Rectal smooth muscle tissue (tissue), 1 donor: Measurements from ENCODE around the gene NRG3.

ENCODE experiments used
- H3K27ac ChIP-seq: one replicate; pipeline ENCODE4 v1.7.0; 2013; ENCODE audit warnings: low read depth, low read length, inconsistent platforms
- H3K27me3 ChIP-seq: one replicate; pipeline ENCODE4 v1.7.0; 2013; ENCODE audit warnings: low read length; ENCODE audit not compliant: control insufficient read depth, insufficient read depth
- H3K36me3 ChIP-seq: one replicate; pipeline ENCODE4 v1.7.0; 2013; ENCODE audit warnings: low read length; ENCODE audit not compliant: control insufficient read depth, insufficient read depth
- H3K4me1 ChIP-seq: one replicate; pipeline ENCODE4 v1.7.0; 2013; ENCODE audit warnings: low read length; ENCODE audit not compliant: control insufficient read depth, insufficient read depth
- H3K4me3 ChIP-seq: one replicate; pipeline ENCODE4 v1.7.0; 2013; ENCODE audit warnings: low read length
- H3K9ac ChIP-seq: one replicate; pipeline ENCODE4 v1.7.0; 2013; ENCODE audit warnings: low read length

NRG3 gene

DNA sequence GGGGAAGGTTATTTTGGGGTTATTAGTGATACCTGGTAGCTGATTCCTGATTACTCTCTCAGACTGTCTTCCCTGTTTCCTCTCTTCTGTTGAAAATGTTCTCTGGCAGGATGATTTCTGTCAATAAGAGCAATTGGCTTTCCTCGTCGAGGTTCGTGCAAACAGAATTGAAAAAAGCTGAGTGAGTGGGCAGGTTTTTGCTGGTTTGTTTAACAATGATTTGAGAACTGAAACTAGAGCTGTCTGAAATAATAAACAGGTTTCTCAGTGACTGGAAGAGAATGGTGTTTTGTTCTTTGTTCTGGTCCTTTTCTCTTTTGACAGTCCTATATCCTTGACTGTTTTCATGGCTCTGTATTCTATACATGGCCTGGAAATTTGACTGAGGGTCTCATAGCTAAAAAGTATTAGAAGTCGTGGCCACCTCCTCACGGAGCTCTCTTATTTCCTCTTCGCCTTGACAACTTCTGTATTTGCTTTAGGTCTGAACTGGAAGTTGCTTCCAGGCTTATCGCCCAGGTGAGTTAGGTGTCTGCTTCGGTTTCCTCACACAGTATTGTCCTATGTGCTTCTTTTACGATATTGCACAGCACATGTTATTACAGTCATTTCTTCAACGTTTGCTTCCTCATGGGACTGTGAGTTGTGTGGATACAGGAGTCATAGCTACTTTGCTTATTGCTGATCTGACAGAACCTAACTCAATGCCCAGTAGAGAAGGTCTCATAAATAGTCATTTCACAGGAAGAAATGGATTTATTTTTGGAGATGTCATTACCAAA is 403.6 kb downstream of the NRG3 start:
- Histone ChIP-seq H3K27ac (no peak overlapping the region), H3K36me3 (no peaks in the 10 kb centered on the region), H3K27me3 (no peaks in the 10 kb centered on the region), H3K9ac (no peak overlapping the region), H3K4me3 (no peak overlapping the region), H3K4me1 (no peaks in the 10 kb centered on the region)

DNA sequence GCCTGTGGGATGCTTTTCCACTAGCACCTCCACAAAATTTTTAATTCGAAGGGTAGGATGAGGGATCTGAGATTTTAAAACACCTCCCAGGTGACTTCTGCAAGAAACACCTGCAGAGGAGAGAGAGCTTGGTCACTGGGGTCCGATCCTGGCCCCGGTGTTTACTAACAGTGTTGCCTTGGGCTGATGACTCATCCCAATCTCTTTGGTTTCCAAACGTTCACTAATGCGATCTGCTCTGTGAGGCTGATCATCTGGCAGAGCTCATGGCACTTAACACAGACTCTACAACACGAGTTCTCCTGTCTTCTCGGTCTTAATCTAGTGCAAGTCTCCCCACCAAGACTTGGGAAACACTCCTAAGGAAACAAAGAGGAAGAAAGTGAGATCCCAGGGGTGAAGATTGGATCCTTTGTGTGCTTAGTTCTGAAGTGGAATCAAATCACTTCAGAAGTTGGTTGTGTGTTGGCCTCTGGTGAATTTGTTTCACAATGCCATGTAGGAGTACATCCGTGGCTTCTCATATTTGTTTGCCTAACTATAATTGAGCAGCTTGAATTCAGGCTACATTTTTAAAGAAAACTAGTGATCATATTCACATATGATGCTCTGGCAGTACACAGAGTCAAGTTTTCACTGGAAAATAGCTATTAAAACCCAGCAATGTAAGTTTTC is 407.9 kb downstream of the NRG3 start:
- no peak overlapping the region for H3K9ac ChIP-seq
- no peaks in the 10 kb centered on the region for H3K36me3 ChIP-seq
- no peaks in the 10 kb centered on the region for H3K27me3 ChIP-seq
- no peak overlapping the region for H3K4me3 ChIP-seq
- H3K4me1 ChIP-seq: no peaks in the 10 kb centered on the region
- no peak overlapping the region for H3K27ac ChIP-seq

DNA sequence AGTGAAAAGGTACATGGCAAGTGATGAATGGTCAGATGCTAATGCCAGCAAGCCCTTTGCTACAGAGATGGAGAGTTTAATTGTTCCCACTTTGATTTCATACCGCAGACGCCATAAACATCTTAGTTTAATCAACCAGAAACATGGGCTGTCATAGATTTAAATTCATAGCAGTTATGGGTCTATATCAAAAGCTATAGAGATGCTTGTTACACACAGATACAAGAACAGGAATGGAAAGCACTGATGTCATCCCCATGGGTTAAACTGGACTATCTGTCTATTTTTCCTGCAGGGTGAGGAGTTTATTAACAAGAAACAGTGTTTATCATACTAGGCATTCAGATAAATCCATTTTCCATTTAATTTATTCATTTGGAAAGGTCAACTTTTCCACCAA is 409.2 kb downstream of the NRG3 start:
- Histone ChIP-seq H3K27me3 (no peaks in the 10 kb centered on the region), H3K4me1 (no peaks in the 10 kb centered on the region), H3K27ac (no peak overlapping the region), H3K36me3 (no peaks in the 10 kb centered on the region), H3K9ac (no peak overlapping the region), H3K4me3 (no peak overlapping the region)

DNA sequence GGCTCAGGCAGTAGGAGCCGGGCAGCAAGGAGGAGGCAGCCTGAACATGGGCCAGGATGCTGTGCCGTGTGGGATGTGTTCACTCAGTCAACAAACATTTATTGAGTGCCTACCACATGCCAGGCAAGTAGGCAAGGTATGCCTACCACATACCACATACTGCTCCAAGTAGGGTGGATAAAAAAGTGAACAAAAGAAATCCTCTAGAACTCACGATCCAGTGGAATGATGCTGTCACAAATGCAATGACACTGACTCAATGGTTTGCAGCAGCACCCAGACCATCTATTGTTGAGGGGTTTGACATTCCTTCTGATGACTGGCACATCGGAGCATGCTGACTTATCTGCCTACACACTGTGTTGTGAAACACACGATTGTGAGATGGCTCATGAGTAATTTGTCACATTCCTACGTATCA is 413.5 kb downstream of the NRG3 start:
- no peak overlapping the region for H3K9ac ChIP-seq
- no peaks in the 10 kb centered on the region for H3K4me1 ChIP-seq
- no peak overlapping the region for H3K4me3 ChIP-seq
- H3K27ac ChIP-seq: no peak overlapping the region
- no peaks in the 10 kb centered on the region for H3K27me3 ChIP-seq
- H3K36me3 ChIP-seq: no peaks in the 10 kb centered on the region

DNA sequence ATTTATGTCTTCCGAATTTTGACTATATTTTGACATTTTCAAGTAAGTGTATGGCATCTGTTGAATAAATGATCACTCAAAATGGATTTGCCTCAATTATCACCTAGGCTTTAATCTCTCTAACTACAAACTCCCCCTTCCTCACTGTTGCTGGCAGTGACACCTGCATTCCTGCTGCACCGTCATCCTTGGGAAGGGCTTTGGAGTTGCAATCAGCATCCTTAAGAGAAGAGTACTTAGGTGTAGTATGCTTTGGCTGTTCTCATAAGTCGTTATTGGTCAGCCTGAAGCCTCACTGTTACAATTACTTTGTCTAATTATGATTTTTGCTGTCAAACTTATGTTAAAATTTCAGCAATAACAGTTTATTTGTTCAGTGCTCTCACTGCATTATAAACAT is 415.0 kb downstream of the NRG3 start:
- no peaks in the 10 kb centered on the region for H3K27me3 ChIP-seq
- no peak overlapping the region for H3K9ac ChIP-seq
- no peaks in the 10 kb centered on the region for H3K4me1 ChIP-seq
- H3K36me3 ChIP-seq: no peaks in the 10 kb centered on the region
- no peak overlapping the region for H3K27ac ChIP-seq
- no peak overlapping the region for H3K4me3 ChIP-seq

DNA sequence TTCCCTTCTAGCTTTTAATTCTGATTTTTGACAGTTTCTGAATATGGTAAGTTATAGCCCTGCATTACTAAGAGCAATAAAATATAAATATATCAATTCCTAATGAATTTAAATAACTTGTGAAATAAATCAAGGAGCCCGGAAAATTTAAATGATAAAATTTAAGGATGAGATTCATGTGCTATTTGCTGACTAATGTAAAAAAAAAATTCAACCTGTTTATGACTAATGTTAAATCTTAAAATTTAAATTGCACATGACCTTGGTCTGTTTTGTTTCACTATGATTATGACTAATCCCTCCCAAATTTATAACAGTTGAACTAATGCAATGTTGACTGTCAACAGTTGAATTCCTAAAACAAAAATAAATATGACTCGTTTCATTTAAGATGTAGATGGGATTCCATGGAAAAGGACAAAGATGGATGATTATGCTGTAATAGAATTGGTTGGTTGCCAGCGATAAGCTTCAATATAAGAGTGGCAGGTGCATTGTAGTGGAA is 419.9 kb downstream of the NRG3 start:
- Histone ChIP-seq H3K4me3 (no peak overlapping the region), H3K9ac (no peak overlapping the region), H3K36me3 (no peaks in the 10 kb centered on the region), H3K27ac (no peak overlapping the region), H3K27me3 (no peaks in the 10 kb centered on the region), H3K4me1 (no peaks in the 10 kb centered on the region)

DNA sequence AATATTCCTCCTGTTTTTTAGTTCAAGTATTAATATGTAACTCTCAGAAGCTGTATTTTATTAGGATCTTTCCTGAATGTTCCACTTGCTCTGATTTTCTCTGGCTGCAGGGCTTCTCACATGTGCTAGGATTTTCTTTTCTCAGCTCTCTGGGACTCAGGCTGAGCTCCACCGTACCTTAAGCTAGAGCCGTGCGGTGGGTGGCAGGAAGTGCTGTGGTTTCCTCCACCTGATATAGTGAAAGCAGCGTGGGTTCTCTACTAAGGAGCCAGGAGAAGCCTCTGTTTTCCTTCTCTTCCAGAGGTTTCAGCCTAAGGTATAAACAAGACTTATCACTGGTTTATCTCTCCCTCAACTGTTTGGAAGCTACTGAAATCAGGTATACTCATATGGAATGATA is 433.6 kb downstream of the NRG3 start:
- Histone ChIP-seq H3K27me3 (no peaks in the 10 kb centered on the region), H3K4me3 (no peak overlapping the region), H3K4me1 (no peaks in the 10 kb centered on the region), H3K36me3 (no peaks in the 10 kb centered on the region), H3K27ac (no peak overlapping the region), H3K9ac (no peak overlapping the region)

DNA sequence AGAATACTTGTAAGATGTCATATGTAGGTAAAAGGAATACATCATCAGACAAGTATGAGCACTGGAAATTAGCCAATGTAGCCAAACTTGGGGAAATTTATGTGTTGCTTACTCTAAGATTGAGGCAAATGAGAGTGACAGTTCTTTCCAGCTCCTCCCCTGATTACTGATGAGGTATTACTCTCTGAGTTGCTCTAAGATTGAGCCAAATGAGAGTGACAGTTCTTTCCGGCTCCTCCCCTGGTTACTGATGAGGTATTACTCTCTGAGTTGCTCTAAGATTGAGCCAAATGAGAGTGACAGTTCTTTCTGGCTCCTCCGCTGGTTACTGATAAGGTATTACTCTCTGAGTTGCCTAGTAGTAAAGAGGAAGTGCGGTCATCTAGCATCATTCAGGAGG is 435.8 kb downstream of the NRG3 start:
- Histone ChIP-seq H3K27me3 (no peaks in the 10 kb centered on the region), H3K4me1 (no peaks in the 10 kb centered on the region), H3K27ac (no peak overlapping the region), H3K36me3 (no peaks in the 10 kb centered on the region), H3K9ac (no peak overlapping the region), H3K4me3 (no peak overlapping the region)

DNA sequence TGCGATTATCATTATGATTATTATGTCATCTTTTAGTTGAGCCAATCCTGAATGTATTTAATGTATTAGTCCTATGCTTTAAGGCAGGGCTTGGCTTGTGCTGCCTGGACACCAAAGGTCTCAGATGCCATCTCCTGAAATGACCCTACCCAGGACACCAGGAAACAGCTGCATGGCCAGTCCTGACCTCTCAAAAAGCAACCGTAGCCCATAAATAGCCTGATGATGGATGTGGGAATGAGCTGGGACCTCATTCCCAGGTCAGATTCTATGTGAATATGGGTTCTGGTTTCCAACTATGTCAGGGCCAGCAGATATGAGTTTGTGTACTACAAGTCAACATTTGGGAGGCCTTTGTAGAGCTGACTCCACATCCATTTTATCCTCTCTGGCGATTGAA is 438.4 kb downstream of the NRG3 start:
- Histone ChIP-seq H3K27ac (no peak overlapping the region), H3K4me3 (no peak overlapping the region), H3K9ac (no peak overlapping the region), H3K27me3 (no peaks in the 10 kb centered on the region), H3K36me3 (no peaks in the 10 kb centered on the region), H3K4me1 (no peaks in the 10 kb centered on the region)

DNA sequence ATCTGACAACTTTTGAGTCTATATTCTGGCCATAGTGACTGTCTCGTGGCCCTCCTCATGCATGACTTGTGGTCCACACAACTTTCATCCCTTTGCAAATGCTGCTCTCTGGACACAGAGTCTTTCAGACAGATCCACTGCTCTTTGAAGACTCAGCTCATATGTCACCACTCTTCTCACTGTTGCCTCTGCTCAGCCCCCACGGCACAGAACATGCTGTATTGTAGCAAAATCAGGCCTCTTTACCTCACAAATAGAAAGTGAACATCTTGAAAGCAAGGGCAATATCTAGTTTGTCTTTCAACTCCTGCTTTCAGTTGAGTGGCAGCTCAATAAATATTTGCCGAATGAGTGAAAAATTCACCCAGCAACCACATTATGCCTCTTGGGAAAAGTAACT is 443.5 kb downstream of the NRG3 start:
- H3K4me1 ChIP-seq: no peaks in the 10 kb centered on the region
- no peaks in the 10 kb centered on the region for H3K36me3 ChIP-seq
- H3K27ac ChIP-seq: no peak overlapping the region
- no peaks in the 10 kb centered on the region for H3K27me3 ChIP-seq
- H3K4me3 ChIP-seq: no peak overlapping the region
- no peak overlapping the region for H3K9ac ChIP-seq

DNA sequence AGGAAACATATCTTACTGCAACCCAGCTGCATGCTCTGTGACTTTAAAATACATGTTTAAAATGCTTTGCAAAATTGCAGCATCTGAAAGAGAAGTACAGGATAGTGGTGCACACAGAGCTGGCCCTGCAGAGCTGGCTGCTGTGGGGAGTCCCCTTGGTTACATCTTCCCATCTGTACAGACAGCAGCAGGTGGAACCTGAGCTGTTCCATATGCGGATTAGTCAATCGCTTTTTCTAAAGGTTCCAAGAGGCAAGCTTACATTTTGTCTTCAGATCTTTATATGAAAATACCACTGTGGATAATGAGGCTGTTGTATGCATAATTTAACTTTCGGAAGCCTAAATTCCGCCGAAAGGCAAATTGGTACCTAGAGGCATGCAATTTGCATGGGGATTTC is 444.1 kb downstream of the NRG3 start:
- H3K9ac ChIP-seq: no peak overlapping the region
- H3K4me1 ChIP-seq: no peaks in the 10 kb centered on the region
- H3K4me3 ChIP-seq: no peak overlapping the region
- no peaks in the 10 kb centered on the region for H3K36me3 ChIP-seq
- H3K27me3 ChIP-seq: no peaks in the 10 kb centered on the region
- H3K27ac ChIP-seq: no peak overlapping the region

DNA sequence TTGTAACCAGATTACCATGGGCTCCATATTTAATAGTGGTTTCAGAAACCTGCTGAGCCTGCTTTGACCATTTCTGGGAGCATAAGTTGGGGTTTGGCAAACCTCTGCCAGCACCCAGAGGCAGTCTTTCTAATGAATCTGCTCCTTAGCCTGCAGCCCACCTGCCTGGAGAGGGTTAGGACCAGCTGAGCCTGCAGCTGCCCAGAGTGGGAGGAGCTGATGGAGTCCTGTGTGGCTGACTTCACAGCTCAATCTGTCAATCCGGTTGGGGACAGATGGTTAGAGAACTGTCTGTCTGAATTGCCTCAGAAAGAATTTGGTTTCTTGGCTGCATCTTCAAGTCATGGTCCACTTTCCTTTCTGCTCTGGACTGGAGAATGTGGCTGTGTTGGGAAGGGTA is 444.6 kb downstream of the NRG3 start:
- Histone ChIP-seq H3K36me3 (no peaks in the 10 kb centered on the region), H3K9ac (no peak overlapping the region), H3K27me3 (no peaks in the 10 kb centered on the region), H3K4me3 (no peak overlapping the region), H3K27ac (no peak overlapping the region), H3K4me1 (no peaks in the 10 kb centered on the region)

DNA sequence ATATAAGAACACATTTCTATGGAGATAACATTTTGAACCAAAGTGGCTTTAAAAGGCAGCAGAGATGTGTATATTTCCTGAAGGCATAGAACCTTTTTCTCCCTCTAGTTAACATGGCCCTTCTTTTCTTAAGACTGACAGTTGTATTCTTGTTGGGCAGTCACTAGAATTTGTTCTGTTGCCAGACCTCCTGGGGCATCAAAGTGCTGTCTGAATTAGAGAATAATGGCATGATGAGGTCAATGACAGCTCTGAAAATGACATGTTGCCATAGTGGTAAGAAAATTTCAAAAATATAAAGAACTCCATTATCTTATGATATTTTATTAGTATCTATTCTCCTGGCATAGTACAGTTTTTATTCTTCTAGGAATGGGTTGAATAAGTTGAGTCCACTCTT is 446.7 kb downstream of the NRG3 start:
- no peak overlapping the region for H3K4me3 ChIP-seq
- H3K9ac ChIP-seq: no peak overlapping the region
- H3K27ac ChIP-seq: no peak overlapping the region

More for the DNA sequence above, 446.7 kb downstream of the NRG3 start:
- H3K27me3 ChIP-seq: no peaks in the 10 kb centered on the region
- no peaks in the 10 kb centered on the region for H3K36me3 ChIP-seq
- H3K4me1 ChIP-seq: no peaks in the 10 kb centered on the region
